Activated naive CD8-positive, alpha-beta T cell treated with anti-CD3 and anti-CD28 coated beads, Interleukin-2, amount 10 ng/mL, durations not matched to agents 7 days and 5 days (primary cell): Measurements from ENCODE around the gene CNTFR. TPM values are rescaled to one million over a fixed set of nuclear protein-coding genes. Genes with fewer than 3 reads are reported as not detected.

Experiments
- ATAC-seq: fragments of 150-1000 bp; cut with Tn5 transposase; one replicate; pipeline ENCODE4 v1.10.0; 2021; ENCODE audit warnings: low read depth, moderate library complexity
- POLR2A ChIA-PET: fragments of 350-600 bp; sonication (Branson Sonifier 250); formaldehyde crosslinking; loops from one replicate; lab custom pipeline; 2021; ENCODE audit warnings: antibody characterized with exemption; lab: Charles Lee
- DNase-seq: peaks from one replicate; pipeline ENCODE4 v3.0.0; 2021
- H3K27ac Mint-ChIP-seq: one replicate; pipeline ENCODE4 v1.8.0; 2022; ENCODE audit warnings: mild to moderate bottlenecking, mixed read lengths
- H3K27me3 Mint-ChIP-seq: one replicate; pipeline ENCODE4 v1.8.0; 2022; ENCODE audit warnings: mild to moderate bottlenecking, moderate library complexity, mixed read lengths
- H3K36me3 Mint-ChIP-seq: one replicate; pipeline ENCODE4 v1.8.0; 2021; ENCODE audit warnings: mild to moderate bottlenecking, mixed read lengths
- H3K4me1 Mint-ChIP-seq: one replicate; pipeline ENCODE4 v1.8.0; 2021; ENCODE audit warnings: mixed read lengths
- H3K4me3 Mint-ChIP-seq: one replicate; pipeline ENCODE4 v1.8.0; 2022; ENCODE audit warnings: mild to moderate bottlenecking, moderate library complexity, mixed read lengths
- H3K9me3 Mint-ChIP-seq: one replicate; pipeline ENCODE4 v1.8.0; 2021; ENCODE audit warnings: mixed read lengths
- total RNA-seq, 2 experiments: library from RNA; stranded (reverse); gene quantifications; one replicate each; pipeline ENCODE4 v1.2.3, GENCODE V29; 2021

The CNTFR gene
- total RNA-seq, 2 experiments from 2014 or later: not detected

DNA sequence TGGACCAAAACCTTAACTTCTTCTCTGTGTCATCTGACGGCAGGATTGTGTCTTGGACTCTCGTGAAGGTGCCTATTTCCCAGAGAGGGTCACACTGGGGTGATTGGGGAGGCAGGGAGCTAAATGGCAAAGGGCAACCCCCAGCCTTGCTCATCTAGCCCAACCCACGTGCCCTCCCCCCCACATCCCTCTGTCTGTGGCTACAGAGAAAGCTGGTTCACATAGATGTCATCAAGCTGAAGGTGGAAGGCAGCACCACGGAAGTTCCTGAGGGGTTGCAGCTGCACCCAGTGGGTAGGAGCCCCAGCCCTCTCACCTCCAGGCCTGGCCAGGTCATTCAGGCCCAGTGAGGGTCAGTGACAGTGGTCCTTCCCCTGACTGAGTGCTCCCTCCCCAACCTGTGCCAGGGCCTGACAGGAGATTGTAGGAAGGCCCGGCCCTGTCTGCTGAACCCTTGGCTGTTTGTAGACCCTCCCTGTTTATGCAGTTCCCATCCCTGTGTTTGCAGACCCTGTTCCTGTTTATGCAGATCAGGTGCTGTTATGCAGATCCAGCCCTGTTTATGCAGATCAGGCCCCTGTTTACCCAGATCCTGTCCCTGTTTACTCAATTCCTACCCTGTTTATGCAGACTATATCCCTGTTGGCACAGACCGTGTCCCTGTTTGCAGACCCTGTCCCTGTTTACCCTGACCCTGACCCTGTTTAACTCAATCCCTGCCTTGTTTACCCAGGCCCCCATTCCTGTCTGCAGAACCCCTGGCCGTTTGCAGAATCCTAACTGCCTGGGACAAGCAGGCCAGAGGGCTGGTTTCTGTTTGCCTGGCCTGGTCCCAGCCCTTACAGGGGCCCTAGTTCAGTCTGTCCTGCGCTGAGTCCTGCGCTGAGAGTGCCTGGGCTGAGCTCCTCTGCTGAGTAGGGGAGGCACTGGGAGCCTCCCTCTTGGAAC, 77.1 kb downstream of the CNTFR start:
- H3K4me3 Mint-ChIP-seq: no peak overlapping the region
- POLR2A ChIA-PET: no interaction called here
- peaks cover 4% of the 10 kb centered on the region for H3K27me3 Mint-ChIP-seq
- ATAC-seq: no peak
- H3K4me1 Mint-ChIP-seq: no peaks in the 10 kb centered on the region
- no peak overlapping the region for H3K27ac Mint-ChIP-seq
- H3K9me3 Mint-ChIP-seq: no peaks in the 10 kb centered on the region
- no peak for DNase-seq
- H3K36me3 Mint-ChIP-seq: no peaks in the 10 kb centered on the region

DNA sequence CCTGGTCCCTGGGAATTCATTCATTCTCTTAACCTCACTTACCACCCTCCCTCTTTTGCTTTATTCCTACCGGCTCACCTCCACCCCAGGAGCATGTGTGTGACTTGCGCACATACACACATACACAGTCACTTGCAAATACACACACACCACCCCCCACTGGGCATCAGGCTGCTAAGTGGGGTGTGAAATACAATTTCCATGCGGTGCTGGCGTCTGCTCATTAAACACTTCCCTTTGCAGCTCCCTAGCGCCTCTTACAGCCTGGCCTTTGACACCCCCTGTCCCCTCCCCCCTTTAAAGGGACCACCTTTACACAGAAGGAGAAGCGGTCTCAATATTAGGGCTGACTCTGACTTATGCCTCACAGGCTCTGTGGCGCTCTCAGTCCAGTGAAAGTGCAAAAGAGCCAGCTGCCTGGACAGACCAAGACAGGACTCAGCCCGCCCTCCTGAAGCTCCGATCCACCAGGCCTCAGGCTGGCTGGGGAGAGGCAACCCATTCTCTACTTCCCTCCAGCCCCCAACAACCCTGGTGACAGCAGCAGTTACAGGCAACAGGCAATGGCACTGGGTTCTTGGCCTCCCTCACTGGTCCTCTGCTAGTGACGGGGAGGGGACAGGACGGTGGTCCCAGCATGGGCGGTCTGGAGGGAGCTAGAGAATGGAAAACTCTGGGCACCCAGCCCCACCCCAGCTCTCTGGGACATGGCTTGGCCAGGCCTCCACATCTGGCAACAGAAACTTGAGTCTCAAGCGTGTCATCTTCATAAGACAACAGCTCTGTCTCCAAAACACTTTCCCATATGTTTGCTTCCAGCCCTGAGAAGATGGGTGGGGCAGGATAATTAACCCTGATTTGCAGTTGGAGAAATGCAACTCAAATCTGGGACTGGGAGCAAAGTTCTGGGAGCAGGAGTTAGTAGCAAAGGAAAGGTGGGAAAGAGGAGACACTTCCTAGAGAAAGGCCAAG, 78.7 kb downstream of the CNTFR start:
- ATAC-seq (no peak), DNase-seq (no peak)
- no peaks in the 10 kb centered on the region for H3K4me1 Mint-ChIP-seq
- H3K4me3 Mint-ChIP-seq: no peak overlapping the region
- no peaks in the 10 kb centered on the region for H3K9me3 Mint-ChIP-seq
- peaks cover 3% of the 10 kb centered on the region for H3K27me3 Mint-ChIP-seq
- POLR2A ChIA-PET: no interaction called here
- no peaks in the 10 kb centered on the region for H3K36me3 Mint-ChIP-seq
- H3K27ac Mint-ChIP-seq: no peak overlapping the region

DNA sequence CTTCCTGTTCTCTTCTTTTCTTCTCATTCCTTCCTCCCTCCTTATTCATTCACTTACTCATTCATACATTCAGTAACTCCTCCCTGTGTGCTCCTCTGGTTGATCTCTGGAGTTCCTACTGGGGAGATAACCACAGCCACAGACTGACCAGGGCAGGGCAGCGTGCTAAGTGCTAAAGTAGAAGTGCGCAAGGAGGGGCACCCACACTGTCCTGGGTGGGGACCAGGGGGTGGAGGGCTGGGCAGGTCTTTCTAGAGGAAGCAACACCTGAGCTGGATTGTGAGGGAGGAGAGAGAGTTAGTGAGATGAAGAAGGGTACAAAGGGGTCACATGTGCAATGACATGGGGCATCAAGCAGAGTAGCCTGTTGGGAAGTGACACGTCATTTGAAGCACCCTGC, 80.6 kb downstream of the CNTFR start:
- Mint-ChIP-seq H3K4me1 (no peaks in the 10 kb centered on the region), H3K4me3 (no peak overlapping the region), H3K27me3 (peaks cover 3% of the 10 kb centered on the region), H3K27ac (no peak overlapping the region), H3K9me3 (no peaks in the 10 kb centered on the region), H3K36me3 (no peaks in the 10 kb centered on the region)
- DNase-seq: no peak
- ATAC-seq: no peak
- POLR2A ChIA-PET: no interaction called here

DNA sequence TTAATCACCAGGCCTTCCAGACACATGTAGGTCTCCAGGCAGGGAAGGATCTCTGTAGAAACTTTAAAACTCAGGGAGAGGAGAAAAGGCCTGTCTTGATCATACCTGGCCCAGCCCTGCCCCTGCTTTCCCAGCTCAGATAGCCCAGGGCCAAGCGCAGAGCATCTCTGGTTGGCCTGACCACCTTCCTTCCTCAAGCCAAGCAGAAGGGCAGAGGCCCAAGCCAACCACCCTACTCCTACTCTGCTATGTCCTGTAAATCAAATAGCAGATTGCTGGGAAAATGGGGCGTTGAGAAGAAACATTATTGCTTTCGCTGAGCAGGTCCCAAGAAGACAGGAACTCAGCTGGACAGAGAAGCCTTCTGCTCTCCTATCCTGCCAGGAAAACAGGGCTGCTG, 81.1 kb downstream of the CNTFR start:
- Mint-ChIP-seq H3K9me3 (no peaks in the 10 kb centered on the region), H3K27ac (no peak overlapping the region), H3K27me3 (peaks cover 3% of the 10 kb centered on the region), H3K36me3 (no peaks in the 10 kb centered on the region), H3K4me1 (no peaks in the 10 kb centered on the region), H3K4me3 (no peak overlapping the region)
- ATAC-seq (no peak), DNase-seq (no peak)
- POLR2A ChIA-PET: no interaction called here

DNA sequence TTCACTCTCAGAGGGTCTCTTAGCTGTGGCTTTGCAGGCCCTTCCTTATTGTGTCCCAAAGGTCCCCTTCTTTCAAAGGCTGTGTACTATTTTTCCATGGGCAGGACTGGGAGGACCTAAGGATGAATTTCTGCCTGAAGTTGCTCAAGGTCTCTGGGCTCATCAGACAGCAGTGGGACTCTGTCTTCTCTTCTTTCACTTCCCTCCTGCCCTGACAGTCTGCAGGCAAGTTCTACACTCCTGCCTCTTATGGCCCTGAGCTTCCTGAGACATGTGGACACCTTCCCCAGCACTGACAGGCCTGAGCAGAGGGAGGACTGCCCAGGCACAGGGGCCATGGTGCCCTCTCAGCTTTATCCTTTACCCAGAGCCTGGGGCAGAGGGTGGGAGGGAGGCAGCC, 81.6 kb downstream of the CNTFR start:
- no peak overlapping the region for H3K27ac Mint-ChIP-seq
- no peak overlapping the region for H3K4me3 Mint-ChIP-seq
- DNase-seq (no peak), ATAC-seq (no peak)
- POLR2A ChIA-PET: no interaction called here
- peaks cover 3% of the 10 kb centered on the region for H3K27me3 Mint-ChIP-seq
- H3K4me1 Mint-ChIP-seq: no peaks in the 10 kb centered on the region
- H3K9me3 Mint-ChIP-seq: no peaks in the 10 kb centered on the region
- H3K36me3 Mint-ChIP-seq: no peaks in the 10 kb centered on the region

- POLR2A ChIA-PET: no interaction called here
- Mint-ChIP-seq H3K36me3 (no peaks in the 10 kb centered on the region), H3K4me3 (no peak overlapping the region), H3K9me3 (no peaks in the 10 kb centered on the region), H3K4me1 (no peaks in the 10 kb centered on the region), H3K27me3 (peaks cover 3% of the 10 kb centered on the region), H3K27ac (no peak overlapping the region)
- ATAC-seq (no peak), DNase-seq (no peak)
Observed at GRCh38 chr9:34507556-34507955, 82.0 kb downstream of the CNTFR start.

DNA sequence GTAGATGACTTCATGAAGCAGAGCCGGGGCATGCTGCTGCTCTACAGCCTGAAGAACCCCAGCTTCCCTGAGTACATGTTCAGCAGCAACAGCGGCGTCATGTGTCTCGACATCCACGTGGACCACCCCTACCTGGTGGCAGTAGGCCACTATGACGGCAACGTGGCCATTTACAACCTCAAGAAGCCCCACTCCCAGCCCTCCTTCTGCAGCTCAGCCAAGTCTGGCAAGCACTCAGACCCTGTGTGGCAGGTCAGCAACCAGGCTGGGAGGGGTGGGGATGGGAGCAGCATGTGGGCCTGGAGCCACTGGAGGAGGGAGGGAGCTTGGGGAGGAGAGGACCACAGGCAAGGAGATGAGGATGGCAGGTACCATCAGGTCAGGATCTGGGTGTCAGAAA, 82.9 kb downstream of the CNTFR start:
- H3K4me1 Mint-ChIP-seq: no peaks in the 10 kb centered on the region
- POLR2A ChIA-PET: no interaction called here
- H3K36me3 Mint-ChIP-seq: no peaks in the 10 kb centered on the region
- ATAC-seq (no peak), DNase-seq (no peak)
- no peak overlapping the region for H3K4me3 Mint-ChIP-seq
- peaks cover 1% of the 10 kb centered on the region for H3K27me3 Mint-ChIP-seq
- H3K9me3 Mint-ChIP-seq: no peaks in the 10 kb centered on the region
- H3K27ac Mint-ChIP-seq: no peak overlapping the region

- no peaks in the 10 kb centered on the region for H3K36me3 Mint-ChIP-seq
- peaks cover under 1% of the 10 kb centered on the region for H3K4me1 Mint-ChIP-seq
- H3K9me3 Mint-ChIP-seq: no peaks in the 10 kb centered on the region
- DNase-seq (no peak), ATAC-seq (no peak)
- H3K4me3 Mint-ChIP-seq: no peak overlapping the region
- POLR2A ChIA-PET: no interaction called here
- peaks cover 1% of the 10 kb centered on the region for H3K27me3 Mint-ChIP-seq
- H3K27ac Mint-ChIP-seq: no peak overlapping the region
Observed at GRCh38 chr9:34505370-34506120, 84.0 kb downstream of the CNTFR start.

- ATAC-seq (no peak), DNase-seq (no peak)
- Mint-ChIP-seq H3K36me3 (no peaks in the 10 kb centered on the region), H3K4me3 (no peak overlapping the region), H3K4me1 (peaks cover 2% of the 10 kb centered on the region), H3K27me3 (peaks cover 2% of the 10 kb centered on the region), H3K9me3 (no peaks in the 10 kb centered on the region), H3K27ac (no peak overlapping the region)
- POLR2A ChIA-PET: no interaction called here
Observed at GRCh38 chr9:34503406-34503805, 86.1 kb downstream of the CNTFR start.

- Mint-ChIP-seq H3K9me3 (no peaks in the 10 kb centered on the region), H3K4me1 (peaks cover 2% of the 10 kb centered on the region), H3K27ac (no peak overlapping the region), H3K36me3 (no peaks in the 10 kb centered on the region), H3K4me3 (no peak overlapping the region), H3K27me3 (peaks cover 2% of the 10 kb centered on the region)
- DNase-seq (no peak), ATAC-seq (no peak)
- POLR2A ChIA-PET: no interaction called here
Observed at GRCh38 chr9:34502891-34503290, 86.6 kb downstream of the CNTFR start.

- Mint-ChIP-seq H3K27me3 (peaks cover 2% of the 10 kb centered on the region), H3K4me1 (peaks cover 2% of the 10 kb centered on the region), H3K27ac (no peak overlapping the region), H3K9me3 (no peaks in the 10 kb centered on the region), H3K36me3 (no peaks in the 10 kb centered on the region), H3K4me3 (no peak overlapping the region)
- ATAC-seq (no peak), DNase-seq (no peak)
- POLR2A ChIA-PET: no interaction called here
Observed at GRCh38 chr9:34502471-34502870, 87.1 kb downstream of the CNTFR start.

GRCh38 chr9:34501889-34502425, 87.6 kb downstream of the CNTFR start:
- Mint-ChIP-seq H3K9me3 (no peaks in the 10 kb centered on the region), H3K36me3 (no peaks in the 10 kb centered on the region), H3K27me3 (peaks cover 2% of the 10 kb centered on the region), H3K4me3 (no peak overlapping the region), H3K27ac (no peak overlapping the region), H3K4me1 (peaks cover 2% of the 10 kb centered on the region)
- POLR2A ChIA-PET: no interaction called here
- ATAC-seq (no peak), DNase-seq (no peak)
